Transverse colon (tissue), 4 donors: ENCODE data around the gene ZNF470. TPM values are rescaled to one million over a fixed set of nuclear protein-coding genes. Genes with fewer than 3 reads are reported as not detected.

Experiments used
- DNase-seq: peaks from one replicate; pipeline ENCODE4 v3.0.0-alpha.2; 2019
- H3K27ac ChIP-seq, 4 donors: fragments of 200-600 bp; sonication (generic); 2 replicates each; pipeline ENCODE4 v1.5.1; 2016 to 2018; ENCODE audit warnings: inconsistent platforms in 4 of 4
- H3K27me3 ChIP-seq: fragments of 200-600 bp; sonication (generic); 2 replicates; pipeline ENCODE4 v1.5.1; 2017; ENCODE audit warnings: inconsistent platforms
- H3K36me3 ChIP-seq, 4 donors: fragments of 200-600 bp; sonication (generic); 2 replicates each; pipeline ENCODE4 v1.5.1; 2017 to 2019; ENCODE audit warnings: inconsistent platforms in 4 of 4
- H3K4me1 ChIP-seq, 4 donors: fragments of 200-600 bp; sonication (generic); 2 replicates each; pipeline ENCODE4 v1.5.1; 2017 to 2020; ENCODE audit warnings: inconsistent platforms in 4 of 4
- H3K4me3 ChIP-seq, 4 donors: fragments of 200-600 bp; sonication (generic); 1 replicate in 1 of 4; 2 replicates in 3 of 4; pipeline versions ENCODE4 v1.5.1 to v1.6.1; 2017 to 2019; ENCODE audit warnings: inconsistent platforms in 4 of 4
- H3K9me3 ChIP-seq, 2 donors: fragments of 200-600 bp; sonication (generic); 2 replicates each; pipeline ENCODE4 v1.5.1; 2017 to 2019; ENCODE audit warnings: inconsistent platforms in 2 of 2
- CTCF ChIP-seq, 5 experiments: fragments of 200-600 bp in 3 of 5; fragments of 450-650 bp in 2 of 5; sonication (generic) in 3 of 5; IDR thresholded peaks; 1 replicate in 2 of 5; 2 replicates in 3 of 5; pipeline ENCODE4 v1.5.1; 2016 to 2017; ENCODE audit warnings: antibody characterized with exemption in 5 of 5, inconsistent platforms in 3 of 5, mild to moderate bottlenecking in 2 of 5, moderate library complexity in 1 of 5
- EP300 ChIP-seq: sonication (generic); formaldehyde crosslinking; IDR thresholded peaks from one replicate; pipeline ENCODE4 v1.6.1; 2017; ENCODE audit warnings: antibody characterized with exemption, low read depth
- POLR2A ChIP-seq: fragments of 450-650 bp; IDR thresholded peaks from one replicate; pipeline ENCODE4 v1.6.1; 2016; ENCODE audit warnings: antibody characterized with exemption, mild to moderate bottlenecking, moderate library complexity
- POLR2AphosphoS5 ChIP-seq, 3 donors: sonication (generic); formaldehyde crosslinking; IDR thresholded peaks; one replicate each; pipeline ENCODE4 v1.6.1; 2016; ENCODE audit warnings: antibody characterized with exemption in 3 of 3
- WGBS, 2 donors: methylation state at CpG; one replicate each; pipeline ENCODE4 v1.1.5; 2018; ENCODE audit warnings: low coverage in 1 of 2; 5-methylcytosine and 5-hydroxymethylcytosine counted together
- in situ Hi-C, 4 donors: fragments of 200-750 bp; cut with MboI; loops; one replicate each; pipeline versions ENCODE4 v1.15.0 to v1.15.1; 2017; ENCODE audit warnings: low sequenced_read_pairs in 3 of 4, low pct_ligation_motif_present in 1 of 4, low pct_unique_long_range_greater_than_20kb in 1 of 4
- intact Hi-C: fragments of 100-400 bp; cut with DNase I; formaldehyde crosslinking; loops from one replicate; pipeline ENCODE4 v1.15.1; 2023; ENCODE audit warnings: low total_unique reads
- total RNA-seq, 4 donors: library from RNA; depleted of rRNA; stranded (reverse); fragments of >200 nt; gene quantifications; one replicate each; pipeline ENCODE4 v1.1.0, GENCODE V29; 2016

The ZNF470 gene
- total RNA-seq, 4 donors from 2014 or later: 0.37 to 5.6 (median 1.5) TPM

DNA sequence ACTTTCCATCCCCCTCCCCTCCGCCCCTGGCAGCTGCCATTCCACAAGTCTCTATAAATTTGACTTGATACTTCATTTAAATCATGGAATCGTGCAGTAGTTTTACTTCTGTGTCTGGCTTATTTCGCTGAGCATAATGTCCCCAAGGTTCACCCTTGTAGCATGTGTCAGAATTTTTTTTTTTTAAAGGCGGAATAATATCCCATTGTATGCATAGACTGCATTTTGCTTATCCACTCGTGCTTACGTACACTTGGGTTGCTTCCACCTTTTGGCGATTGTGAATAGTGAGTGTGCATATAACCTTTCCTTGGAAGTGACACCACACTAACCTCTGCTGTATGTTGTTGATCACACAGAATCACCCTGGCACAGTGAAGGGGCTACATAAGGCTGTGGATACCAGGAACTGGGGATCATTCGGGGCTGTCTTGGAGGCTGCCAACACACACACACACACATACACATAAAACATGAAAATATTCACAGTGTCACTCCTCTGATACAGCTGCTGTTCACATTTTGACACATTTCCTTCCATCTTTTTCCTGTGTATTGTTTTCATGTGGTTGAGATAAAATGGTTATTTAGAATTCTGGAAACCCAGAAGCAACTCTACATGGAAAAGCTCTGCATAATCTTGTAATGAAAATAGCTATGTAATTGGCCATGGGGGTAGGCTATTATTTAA is 41.2 kb downstream of the ZNF470 start:
- no peak for DNase-seq
- Histone ChIP-seq H3K4me3 (no peak overlapping the region), H3K36me3 (peaks cover 0 to 5% (median 3%) of the 10 kb centered on the region in 4 donors), H3K9me3 (peaks cover 52 to 53% of the 10 kb centered on the region in 2 donors), H3K27ac (no peak overlapping the region), H3K4me1 (no peaks in the 10 kb centered on the region), H3K27me3 (no peaks in the 10 kb centered on the region)
- TF ChIP-seq EP300 (no peak), POLR2A (no peak), POLR2AphosphoS5 (IDR thresholded peaks at IDR 0.05) (no peak), CTCF (IDR thresholded peaks at IDR 0.05) (no peak)
- in situ Hi-C loops: no loop called here
- 92 to 93% methylated on average over 6 to 8 of the region's 8 CpGs for WGBS, 2 donors
- intact Hi-C loops: no loop called here

DNA sequence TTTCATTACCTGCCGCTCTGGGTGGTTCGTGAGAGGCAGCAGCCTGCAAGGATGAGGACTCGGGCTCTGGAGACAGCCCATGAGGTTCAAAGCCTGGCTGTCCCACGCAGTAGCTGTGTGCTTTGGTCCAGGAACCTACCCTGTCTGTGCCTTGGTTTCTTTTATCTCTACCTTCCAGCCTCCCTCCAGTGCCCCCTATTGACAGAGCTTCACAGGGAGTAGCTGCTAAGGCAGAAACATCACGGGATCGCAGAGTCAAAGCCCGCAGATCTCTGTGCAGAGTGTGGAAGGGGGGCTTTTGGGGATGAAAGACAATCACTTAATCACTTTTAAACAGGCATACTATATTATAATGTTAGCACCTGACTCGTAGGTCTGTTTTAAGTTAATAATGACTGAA is 44.0 kb downstream of the ZNF470 start:
- in situ Hi-C loops (no loop called here), intact Hi-C loops (no loop called here)
- Histone ChIP-seq H3K27ac (no peak overlapping the region), H3K9me3 (peaks cover 39 to 46% of the 10 kb centered on the region in 2 donors), H3K27me3 (no peaks in the 10 kb centered on the region), H3K36me3 (peaks cover 0 to 11% (median 0%) of the 10 kb centered on the region in 4 donors), H3K4me1 (no peaks in the 10 kb centered on the region), H3K4me3 (no peak overlapping the region)
- 78% methylated on average over 8 of the region's 8 CpGs; no CpG with 5 or more reads in 1 of the 2 donors for WGBS, 2 donors
- DNase-seq: no peak
- TF ChIP-seq POLR2AphosphoS5 (IDR thresholded peaks at IDR 0.05) (no peak), CTCF (IDR thresholded peaks at IDR 0.05) (no peak), POLR2A (no peak), EP300 (no peak)

DNA sequence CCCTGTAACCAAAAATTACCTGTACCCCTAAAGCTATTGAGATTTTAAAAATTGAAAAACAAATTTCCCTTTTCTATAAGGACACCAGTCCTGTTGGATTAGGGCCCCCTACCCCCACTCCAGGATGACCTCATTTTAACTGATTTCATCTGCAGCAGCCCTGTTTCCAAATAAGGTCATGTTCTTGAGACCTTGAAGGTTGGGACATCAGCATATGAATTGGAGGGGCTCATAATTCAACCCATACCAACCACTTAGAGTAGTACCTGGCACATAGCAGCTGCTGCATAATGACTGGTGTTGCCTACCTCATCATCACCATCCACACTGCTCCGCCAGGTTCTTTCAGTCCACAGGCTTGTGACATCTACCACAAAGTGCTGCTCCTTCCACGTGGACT is 45.5 kb downstream of the ZNF470 start:
- 60 to 91% methylated on average over 1 to 2 of the region's 2 CpGs for WGBS, 2 donors
- TF ChIP-seq EP300 (no peak), CTCF (IDR thresholded peaks at IDR 0.05) (no peak), POLR2AphosphoS5 (IDR thresholded peaks at IDR 0.05) (no peak)
- in situ Hi-C loops: no loop called here
- no peaks in the 10 kb centered on the region for H3K4me1 ChIP-seq
- peaks cover 39 to 47% of the 10 kb centered on the region in 2 donors for H3K9me3 ChIP-seq
- DNase-seq: no peak
- intact Hi-C loops: no loop called here
- peaks cover 0 to 11% (median 0%) of the 10 kb centered on the region in 4 donors for H3K36me3 ChIP-seq
- H3K27me3 ChIP-seq: no peaks in the 10 kb centered on the region
- no peak overlapping the region for H3K4me3 ChIP-seq
- H3K27ac ChIP-seq: no peak overlapping the region

- no peak for DNase-seq
- WGBS, 2 donors: 92 to 100% methylated on average over 2 to 5 of the region's 5 CpGs
- Histone ChIP-seq H3K36me3 (peaks cover 0 to 11% (median 0%) of the 10 kb centered on the region in 4 donors), H3K4me1 (no peaks in the 10 kb centered on the region), H3K27ac (no peak overlapping the region), H3K9me3 (peaks cover 45 to 48% of the 10 kb centered on the region in 2 donors), H3K27me3 (no peaks in the 10 kb centered on the region), H3K4me3 (no peak overlapping the region)
- TF ChIP-seq CTCF (IDR thresholded peaks at IDR 0.05) (no peak), POLR2A (no peak), EP300 (no peak), POLR2AphosphoS5 (IDR thresholded peaks at IDR 0.05) (no peak)
- intact Hi-C loops: no loop called here
- in situ Hi-C loops: no loop called here
Observed at GRCh38 chr19:56613639-56614038, 46.4 kb downstream of the ZNF470 start.
